GM08714 (cell line): ENCODE results near the gene KRTAP10-7.
"Not testable (repeated sequence)": the region's sequence is repeated elsewhere in the genome, so short reads cannot be mapped to it uniquely, and the experiment has no call there.

Source experiments
- H3K4me3 ChIP-seq: fragments of 200-500 bp; sonication (Bioruptor generic); 2 replicates; pipeline ENCODE4 v1.5.1; 2014; ENCODE audit warnings: mild to moderate bottlenecking, low read length, inconsistent platforms
- ZNF274 ChIP-seq: IDR thresholded peaks from 2 replicates; pipeline ENCODE4 v1.6.1; 2012; ENCODE audit warnings: mild to moderate bottlenecking, low read depth, low read length

KRTAP10-7 gene

DNA sequence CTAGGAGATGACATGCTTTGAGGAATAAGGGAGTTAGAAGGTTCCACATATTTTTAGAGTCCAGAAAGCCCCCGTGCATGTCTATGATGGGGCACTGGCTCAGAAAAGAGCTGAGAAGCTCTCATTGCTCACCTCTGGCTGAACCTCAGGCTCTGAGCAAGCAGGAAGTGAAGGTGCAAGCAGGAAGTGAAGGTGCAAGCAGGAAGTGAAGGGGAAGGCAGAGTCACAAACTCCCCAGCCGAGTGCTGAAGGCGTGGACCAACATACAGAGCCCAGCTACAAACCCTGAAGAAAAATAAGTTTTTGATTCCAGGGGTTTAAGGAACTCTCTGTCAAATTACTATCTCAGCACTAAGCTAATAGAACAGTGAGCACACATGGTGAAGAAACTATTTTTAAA is 18.5 kb downstream of the KRTAP10-7 start:
- no peak for TF ChIP-seq ZNF274
- H3K4me3 ChIP-seq: no peak overlapping the region

- no peak for TF ChIP-seq ZNF274
- H3K4me3 ChIP-seq: no peak overlapping the region
These were observed 19.5 kb downstream of the KRTAP10-7 start for GRCh38 chr21:44619886-44620285.

- H3K4me3 ChIP-seq: no peak overlapping the region
- TF ChIP-seq ZNF274: no peak
These were observed 23.2 kb downstream of the KRTAP10-7 start for GRCh38 chr21:44623575-44623974.

DNA sequence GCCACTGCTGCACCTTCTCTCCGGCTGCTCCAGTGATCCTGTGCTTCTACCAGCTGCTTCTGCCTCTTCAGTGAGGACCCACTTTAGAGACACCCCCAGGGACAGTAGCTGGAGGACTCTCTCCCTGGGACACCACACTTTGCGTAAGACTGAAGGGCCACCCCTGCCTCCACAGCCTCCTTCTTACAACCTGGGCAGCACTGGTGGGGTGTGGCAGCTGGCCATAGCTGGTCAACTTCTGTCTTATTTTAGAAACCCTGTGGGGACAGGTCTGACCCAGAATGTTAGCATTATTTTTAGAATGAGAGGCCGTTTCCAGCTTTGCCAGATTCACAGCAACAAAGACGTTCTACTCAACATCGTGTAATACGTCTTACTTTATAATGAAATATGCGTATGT is 25.4 kb downstream of the KRTAP10-7 start:
- no peak for TF ChIP-seq ZNF274
- no peak overlapping the region for H3K4me3 ChIP-seq

DNA sequence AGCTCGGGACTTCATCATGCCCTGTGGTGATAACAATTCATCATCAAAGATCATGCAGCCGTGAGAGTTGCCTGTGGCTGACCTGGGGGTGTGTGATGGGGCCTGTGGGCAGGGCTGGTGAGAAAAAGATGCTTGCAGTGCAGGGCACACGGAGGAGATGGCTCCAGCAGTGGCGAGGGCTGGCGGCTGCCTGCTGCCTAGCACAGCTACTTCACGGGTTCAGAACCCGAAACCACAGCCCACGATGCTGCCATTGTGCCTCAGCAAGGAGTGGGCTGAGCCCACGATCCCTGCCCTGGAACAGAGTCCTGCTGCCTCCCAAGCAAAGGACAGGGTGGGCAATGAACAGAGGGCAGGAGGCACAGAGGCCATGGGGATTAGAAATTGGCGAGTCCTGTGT is 25.9 kb downstream of the KRTAP10-7 start:
- H3K4me3 ChIP-seq: no peak overlapping the region
- no peak for TF ChIP-seq ZNF274

DNA sequence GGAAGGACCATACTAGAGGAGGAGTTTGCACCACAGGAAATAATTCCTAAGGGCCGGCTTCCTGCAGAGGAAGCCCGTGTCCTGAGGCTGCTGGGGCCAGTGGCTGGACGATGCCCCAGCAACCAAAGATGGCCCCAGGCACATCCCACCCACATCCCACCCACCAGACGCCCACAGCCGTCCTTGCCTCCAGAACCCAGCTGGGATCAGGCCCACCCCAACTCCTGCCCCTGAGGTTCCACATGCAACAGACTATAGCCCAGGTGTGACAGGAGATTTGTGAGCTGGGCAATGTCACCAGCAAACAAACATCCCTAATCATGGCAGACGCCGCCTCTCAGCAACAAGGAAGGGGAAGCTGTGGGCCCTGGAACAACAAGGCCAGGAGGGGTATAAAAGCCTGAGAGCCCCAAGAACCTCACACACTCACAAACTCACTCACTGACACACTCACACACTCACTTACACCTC is 26.3 kb downstream of the KRTAP10-7 start, which contains the start of gene KRTAP10-9:
Gene KRTAP10-9 (plus strand): TSS at position 421 of the 471 bp plus-strand sequence. CDS start 79 bp downstream, outside the sequence.
- TF ChIP-seq ZNF274: no peak
- no peak within 1 kb of the TSS for H3K4me3 ChIP-seq

- H3K4me3 ChIP-seq: not testable (repeated sequence)
These were observed 26.9 kb downstream of the KRTAP10-7 start for GRCh38 chr21:44627181-44627822.

DNA sequence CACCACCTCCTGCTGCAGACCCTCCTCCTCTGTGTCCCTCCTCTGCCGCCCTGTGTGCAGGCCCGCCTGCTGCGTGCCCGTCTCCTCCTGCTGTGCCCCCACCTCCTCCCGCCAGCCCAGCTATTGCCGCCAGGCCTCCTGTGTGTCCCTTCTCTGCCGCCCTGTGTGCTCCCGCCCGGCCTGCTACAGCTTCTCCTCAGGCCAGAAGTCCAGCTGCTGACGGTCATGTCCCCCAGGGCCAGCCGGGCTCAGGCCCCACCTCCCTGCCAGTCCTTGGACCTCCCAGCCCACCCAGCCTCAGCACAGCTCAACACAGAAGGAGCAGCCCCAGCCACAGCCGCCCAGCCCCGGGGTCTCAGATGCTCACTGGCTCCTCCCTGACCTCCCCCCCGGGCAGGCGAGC is 27.4 kb downstream of the KRTAP10-7 start:
- not testable (repeated sequence) for H3K4me3 ChIP-seq

- TF ChIP-seq ZNF274: no peak
- no peak overlapping the region for H3K4me3 ChIP-seq
These were observed 28.5 kb downstream of the KRTAP10-7 start for GRCh38 chr21:44628707-44629391.

GRCh38 chr21:44630440-44630839 is 30.0 kb downstream of the KRTAP10-7 start:
- no peak overlapping the region for H3K4me3 ChIP-seq
- no peak for TF ChIP-seq ZNF274

- no peak for TF ChIP-seq ZNF274
- H3K4me3 ChIP-seq: no peak overlapping the region
These were observed 31.7 kb downstream of the KRTAP10-7 start for GRCh38 chr21:44632067-44632466.

- TF ChIP-seq ZNF274: no peak
- H3K4me3 ChIP-seq: no peak overlapping the region
These were observed 36.0 kb downstream of the KRTAP10-7 start for GRCh38 chr21:44636209-44637017.

DNA sequence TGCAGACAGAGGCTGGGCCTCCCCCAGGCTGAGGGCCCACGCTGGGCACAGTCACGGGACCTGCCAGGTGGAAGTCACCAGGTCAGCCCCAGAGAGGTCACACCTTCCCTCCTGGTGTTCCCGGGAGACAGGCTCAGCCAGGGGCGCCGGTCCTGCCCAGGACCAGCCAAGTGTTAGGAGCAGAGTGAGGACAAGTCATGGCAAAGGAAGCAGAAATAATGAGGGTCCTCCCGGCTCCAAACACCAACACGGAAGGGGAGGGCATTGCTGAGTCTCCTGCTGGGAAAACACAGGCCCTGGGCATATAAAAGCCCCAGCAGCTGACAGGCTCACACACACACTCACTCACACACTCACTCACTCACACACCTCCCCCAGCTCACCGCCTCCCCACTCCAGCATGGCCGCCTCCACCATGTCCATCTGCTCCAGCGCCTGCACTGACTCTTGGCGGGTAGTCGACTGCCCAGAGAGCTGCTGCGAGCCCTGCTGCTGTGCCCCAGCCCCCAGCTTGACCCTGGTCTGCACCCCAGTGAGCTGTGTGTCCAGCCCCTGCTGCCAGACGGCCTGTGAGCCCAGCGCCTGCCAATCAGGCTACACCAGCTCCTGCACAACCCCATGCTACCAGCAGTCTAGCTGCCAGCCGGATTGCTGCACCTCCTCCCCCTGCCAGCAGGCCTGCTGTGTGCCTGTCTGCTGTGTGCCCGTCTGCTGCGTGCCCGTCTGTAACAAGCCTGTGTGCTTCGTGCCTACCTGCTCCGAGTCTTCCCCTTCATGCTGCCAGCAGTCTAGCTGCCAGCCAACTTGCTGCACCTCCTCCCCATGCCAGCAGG is 36.8 kb downstream of the KRTAP10-7 start, which contains the start of gene KRTAP10-10:
Gene KRTAP10-10 (plus strand): TSS at position 339 of the 833 bp plus-strand sequence. CDS start 62 bp downstream, at position 401.
- H3K4me3 ChIP-seq: no peak within 1 kb of the TSS
- no peak for TF ChIP-seq ZNF274

GRCh38 chr21:44637851-44638348 is 37.5 kb downstream of the KRTAP10-7 start:
- not testable (repeated sequence) for H3K4me3 ChIP-seq

GRCh38 chr21:44638506-44639330 is 38.3 kb downstream of the KRTAP10-7 start:
- not testable (repeated sequence) for H3K4me3 ChIP-seq
